ENCODE measurements around the gene UGT1A9. TPM values are rescaled to one million over a fixed set of nuclear protein-coding genes. Genes with fewer than 3 reads are reported as not detected.
"Not testable (repeated sequence)": the region's sequence is repeated elsewhere in the genome, so short reads cannot be mapped to it uniquely, and the experiment has no call there.

Gene UGT1A9
- total RNA-seq, 2 donors from 2014 or later: not detected

GRCh38 chr2:233728723-233729301, 57.1 kb downstream of the UGT1A9 start, which contains the start of gene UGT1A3:
Gene UGT1A3 (plus strand): TSS chr2:233729042. CDS start chr2:233729127, 85 bp downstream.
- H3K27me3 ChIP-seq (ENCODE audit: control insufficient read depth, insufficient read depth, low read length, poor library complexity, severe bottlenecking): no peaks in the 10 kb centered on the region
- WGBS, 2 experiments (ENCODE audit: insufficient coverage in 1 of 2, insufficient read length in 1 of 2): 88 to 93% methylated on average over 4 to 8 of the region's 8 CpGs
- TF ChIP-seq, protein P1, sequence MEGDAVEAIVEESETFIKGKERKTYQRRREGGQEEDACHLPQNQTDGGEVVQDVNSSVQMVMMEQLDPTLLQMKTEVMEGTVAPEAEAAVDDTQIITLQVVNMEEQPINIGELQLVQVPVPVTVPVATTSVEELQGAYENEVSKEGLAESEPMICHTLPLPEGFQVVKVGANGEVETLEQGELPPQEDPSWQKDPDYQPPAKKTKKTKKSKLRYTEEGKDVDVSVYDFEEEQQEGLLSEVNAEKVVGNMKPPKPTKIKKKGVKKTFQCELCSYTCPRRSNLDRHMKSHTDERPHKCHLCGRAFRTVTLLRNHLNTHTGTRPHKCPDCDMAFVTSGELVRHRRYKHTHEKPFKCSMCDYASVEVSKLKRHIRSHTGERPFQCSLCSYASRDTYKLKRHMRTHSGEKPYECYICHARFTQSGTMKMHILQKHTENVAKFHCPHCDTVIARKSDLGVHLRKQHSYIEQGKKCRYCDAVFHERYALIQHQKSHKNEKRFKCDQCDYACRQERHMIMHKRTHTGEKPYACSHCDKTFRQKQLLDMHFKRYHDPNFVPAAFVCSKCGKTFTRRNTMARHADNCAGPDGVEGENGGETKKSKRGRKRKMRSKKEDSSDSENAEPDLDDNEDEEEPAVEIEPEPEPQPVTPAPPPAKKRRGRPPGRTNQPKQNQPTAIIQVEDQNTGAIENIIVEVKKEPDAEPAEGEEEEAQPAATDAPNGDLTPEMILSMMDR (conservative IDR thresholded peaks at IDR 0.05): no peak
- H3K9me3 ChIP-seq (ENCODE audit: control insufficient read depth, low read length): peaks cover 6% of the 10 kb centered on the region
- DNase-seq: no peak
- H3K9ac ChIP-seq (ENCODE audit: extremely low read depth, low read length, poor library complexity, severe bottlenecking): no peak within 1 kb of the TSS
- peaks cover 13% of the 10 kb centered on the region for H3K27me3 Mint-ChIP-seq (ENCODE audit: insufficient read depth)
- H3K27ac ChIP-seq (ENCODE audit: low read depth, low read length): no peak within 1 kb of the TSS
- H3K4me3 ChIP-seq (ENCODE audit: low read length): no peak within 1 kb of the TSS
- H3K36me3 Mint-ChIP-seq (ENCODE audit: low read depth): no peaks in the 10 kb centered on the region
- peaks cover 2% of the 10 kb centered on the region for H3K4me1 Mint-ChIP-seq
- no peak within 1 kb of the TSS for H3K27ac Mint-ChIP-seq
- peaks cover 30% of the 10 kb centered on the region for H3K9me3 Mint-ChIP-seq
- no peaks in the 10 kb centered on the region for H3K4me1 ChIP-seq (ENCODE audit: control insufficient read depth, insufficient read depth, low read length)
- H3K4me3 Mint-ChIP-seq: no peak within 1 kb of the TSS
- H3K36me3 ChIP-seq (ENCODE audit: control insufficient read depth, insufficient read depth, low read length): no peaks in the 10 kb centered on the region

- H3K36me3 Mint-ChIP-seq (ENCODE audit: low read depth); H3K4me1 ChIP-seq (ENCODE audit: control insufficient read depth, insufficient read depth, low read length); H3K27me3 ChIP-seq (ENCODE audit: control insufficient read depth, insufficient read depth, low read length, poor library complexity, severe bottlenecking); H3K4me3 ChIP-seq (ENCODE audit: low read length); H3K27me3 Mint-ChIP-seq (ENCODE audit: insufficient read depth); H3K9ac ChIP-seq (ENCODE audit: extremely low read depth, low read length, poor library complexity, severe bottlenecking); H3K27ac ChIP-seq (ENCODE audit: low read depth, low read length); H3K36me3 ChIP-seq (ENCODE audit: control insufficient read depth, insufficient read depth, low read length); DNase-seq; H3K4me3 Mint-ChIP-seq; H3K27ac Mint-ChIP-seq; H3K4me1 Mint-ChIP-seq: not testable (repeated sequence)
- H3K9me3 ChIP-seq (ENCODE audit: control insufficient read depth, low read length): peaks cover 22% of the 10 kb centered on the region
- H3K9me3 Mint-ChIP-seq: peaks cover 26% of the 10 kb centered on the region
- WGBS, 2 experiments (ENCODE audit: insufficient coverage in 1 of 2, insufficient read length in 1 of 2): 90 to 93% methylated on average over 11 to 14 of the region's 14 CpGs
These were observed 65.4 kb downstream of the UGT1A9 start for GRCh38 chr2:233736868-233737653.

GRCh38 chr2:233740870-233741269, 69.2 kb downstream of the UGT1A9 start:
- Histone ChIP-seq H3K27me3 (ENCODE audit: control insufficient read depth, insufficient read depth, low read length, poor library complexity, severe bottlenecking) (no peaks in the 10 kb centered on the region), H3K4me3 (ENCODE audit: low read length) (no peak overlapping the region), H3K27ac (ENCODE audit: low read depth, low read length) (no peak overlapping the region), H3K36me3 (ENCODE audit: control insufficient read depth, insufficient read depth, low read length) (no peaks in the 10 kb centered on the region), H3K9me3 (ENCODE audit: control insufficient read depth, low read length) (peaks cover 22% of the 10 kb centered on the region), H3K4me1 (ENCODE audit: control insufficient read depth, insufficient read depth, low read length) (no peaks in the 10 kb centered on the region), H3K9ac (ENCODE audit: extremely low read depth, low read length, poor library complexity, severe bottlenecking) (no peak overlapping the region)
- Mint-ChIP-seq H3K27ac (no peak overlapping the region), H3K4me1 (no peaks in the 10 kb centered on the region), H3K36me3 (ENCODE audit: low read depth) (no peaks in the 10 kb centered on the region), H3K27me3 (ENCODE audit: insufficient read depth) (peaks cover 8% of the 10 kb centered on the region), H3K4me3 (no peak overlapping the region), H3K9me3 (peaks cover 26% of the 10 kb centered on the region)
- DNase-seq: no peak
- WGBS, 2 experiments (ENCODE audit: insufficient coverage in 1 of 2, insufficient read length in 1 of 2): 63 to 79% methylated on average over 1 to 2 of the region's 2 CpGs
- TF ChIP-seq, protein P1 (conservative IDR thresholded peaks at IDR 0.05): no peak

Measured in endodermal cell (in vitro differentiated cells).